BJ (cell line): Measurements from ENCODE around the gene TRMU. TPM values are rescaled to one million over a fixed set of nuclear protein-coding genes. Genes with fewer than 3 reads are reported as not detected.

Source experiments
- CTCF ChIA-PET: fragments of 350-600 bp; formaldehyde crosslinking; extraction: SDS; loops from one replicate; lab custom pipeline; 2021; ENCODE audit warnings: antibody characterized with exemption, inconsistent platforms; lab: Yijun Ruan, JAX
- POLR2A ChIA-PET: fragments of 300-600 bp; sonication (Branson Sonifier 250); formaldehyde crosslinking; extraction: SDS; loops from one replicate; lab custom pipeline; 2021; ENCODE audit warnings: antibody characterized with exemption; lab: Charles Lee
- DNase-seq: peaks from one replicate; pipeline ENCODE4 v3.0.0-alpha.2; 2011; ENCODE audit warnings: low read depth
- H3K27me3 ChIP-seq: 2 replicates; pipeline ENCODE4 v1.6.0; 2011; ENCODE audit warnings: low read length; ENCODE audit not compliant: control insufficient read depth, insufficient read depth
- H3K36me3 ChIP-seq: 2 replicates; pipeline ENCODE4 v1.5.1; 2011; ENCODE audit warnings: low read length; ENCODE audit not compliant: control insufficient read depth, insufficient read depth
- H3K4me3 ChIP-seq: 2 replicates; pipeline ENCODE4 v1.5.1; 2011; ENCODE audit warnings: low read depth, mild to moderate bottlenecking, control low read depth, low read length
- polyA plus RNA-seq: library from polyadenylated mRNA; depleted of rRNA; stranded (reverse); fragments of >200 nt; gene quantifications from 2 replicates; pipeline ENCODE4 v1.2.3, GENCODE V29; 2011
- TF ChIP-seq, protein P1 (sequence below): IDR thresholded peaks from 2 replicates; pipeline ENCODE4 v1.5.1; 2011; ENCODE audit warnings: low read depth, mild to moderate bottlenecking, control low read depth, inconsistent platforms, low read length, moderate library complexity; ENCODE audit not compliant: insufficient read depth

Gene TRMU
- polyA plus RNA-seq, 1 experiment = 25.2 TPM

DNA sequence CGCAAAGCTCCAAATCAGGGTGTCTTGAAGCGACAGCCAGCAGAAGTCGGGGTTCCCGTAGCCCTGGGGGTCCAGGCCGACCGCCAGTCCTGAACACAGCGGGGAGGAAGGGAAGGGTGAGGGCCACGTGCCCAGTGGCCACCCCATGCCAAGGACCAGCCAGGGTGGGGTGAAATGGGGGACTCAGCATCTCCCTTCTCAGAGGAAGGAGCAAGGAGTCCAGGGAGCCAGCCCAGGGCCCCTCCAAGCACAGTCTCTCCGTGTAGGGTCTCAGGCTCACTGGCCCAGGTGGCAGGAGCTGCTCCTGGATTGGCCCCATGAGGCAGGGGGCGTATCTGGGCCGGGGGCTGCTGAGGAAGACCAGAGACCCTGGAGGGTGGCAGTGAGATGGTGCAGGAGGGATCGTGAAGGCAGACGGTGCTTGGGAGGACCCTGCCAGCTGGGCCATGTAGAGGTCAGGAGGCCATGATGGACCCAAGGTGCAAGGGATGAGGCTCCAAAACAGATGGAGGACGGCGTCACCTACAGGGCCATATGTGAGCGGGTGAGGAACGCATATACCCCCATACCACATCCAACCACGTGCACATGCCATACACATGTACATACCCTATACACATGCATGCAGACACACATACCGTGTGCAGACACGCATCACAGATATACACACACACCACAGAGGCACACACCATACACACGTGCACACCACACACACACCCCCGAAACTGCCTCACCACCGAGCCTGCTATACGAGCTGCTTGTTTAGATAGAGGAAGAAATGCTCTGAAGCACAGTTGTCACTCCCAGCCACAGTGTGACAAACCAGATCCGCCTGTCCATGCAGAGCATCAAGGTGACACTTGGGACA, 34.4 kb downstream of the TRMU start:
- ChIA-PET POLR2A (no interaction called here), CTCF (interaction anchor here (0.6 to 8.0 kb wide), 4 partner anchors 12 to 177 kb away, joined by 3 to 211 read pairs (median 13); partner anchors contain the start of gene CELSR1)
- DNase-seq = no peak
- Histone ChIP-seq H3K36me3 (no peaks in the 10 kb centered on the region; the same call in none of the 2 replicates), H3K27me3 (no peaks in the 10 kb centered on the region), H3K4me3 (no peak overlapping the region)
- TF ChIP-seq, protein P1, sequence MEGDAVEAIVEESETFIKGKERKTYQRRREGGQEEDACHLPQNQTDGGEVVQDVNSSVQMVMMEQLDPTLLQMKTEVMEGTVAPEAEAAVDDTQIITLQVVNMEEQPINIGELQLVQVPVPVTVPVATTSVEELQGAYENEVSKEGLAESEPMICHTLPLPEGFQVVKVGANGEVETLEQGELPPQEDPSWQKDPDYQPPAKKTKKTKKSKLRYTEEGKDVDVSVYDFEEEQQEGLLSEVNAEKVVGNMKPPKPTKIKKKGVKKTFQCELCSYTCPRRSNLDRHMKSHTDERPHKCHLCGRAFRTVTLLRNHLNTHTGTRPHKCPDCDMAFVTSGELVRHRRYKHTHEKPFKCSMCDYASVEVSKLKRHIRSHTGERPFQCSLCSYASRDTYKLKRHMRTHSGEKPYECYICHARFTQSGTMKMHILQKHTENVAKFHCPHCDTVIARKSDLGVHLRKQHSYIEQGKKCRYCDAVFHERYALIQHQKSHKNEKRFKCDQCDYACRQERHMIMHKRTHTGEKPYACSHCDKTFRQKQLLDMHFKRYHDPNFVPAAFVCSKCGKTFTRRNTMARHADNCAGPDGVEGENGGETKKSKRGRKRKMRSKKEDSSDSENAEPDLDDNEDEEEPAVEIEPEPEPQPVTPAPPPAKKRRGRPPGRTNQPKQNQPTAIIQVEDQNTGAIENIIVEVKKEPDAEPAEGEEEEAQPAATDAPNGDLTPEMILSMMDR = no peak

DNA sequence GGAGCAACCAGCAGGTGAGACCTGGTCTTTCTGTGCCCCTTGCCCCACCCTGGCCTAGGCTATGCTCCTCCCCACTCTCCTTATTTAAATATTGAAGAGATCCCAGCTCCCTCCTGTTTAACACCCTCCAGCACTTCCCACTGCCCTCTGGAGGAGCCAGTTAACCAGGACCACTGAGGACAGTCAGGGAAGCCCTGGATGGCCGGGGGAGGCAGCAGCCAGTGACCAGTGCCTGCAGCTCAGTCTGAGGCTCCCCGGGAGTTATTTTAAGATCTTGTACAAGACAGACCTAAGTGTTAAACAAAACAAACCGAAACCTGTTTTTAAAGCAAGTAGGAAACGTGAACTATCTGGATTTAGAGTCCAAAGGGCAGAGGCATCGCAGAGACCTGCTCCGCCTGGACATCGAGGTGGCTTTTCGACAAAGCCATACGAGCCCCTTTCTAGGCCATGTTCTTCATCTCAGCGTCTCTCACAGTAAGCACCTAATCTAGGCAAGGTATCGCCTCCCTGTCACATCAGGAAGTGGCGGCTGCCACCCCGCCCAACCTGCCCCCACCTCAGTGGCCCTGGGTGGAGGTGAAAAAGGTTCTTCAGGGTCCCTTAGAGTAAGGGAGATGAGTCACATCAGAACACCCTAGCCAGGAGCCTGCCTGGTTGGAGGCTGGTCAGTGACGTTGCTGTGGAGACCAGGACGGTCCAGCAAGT, 35.2 kb downstream of the TRMU start:
- H3K27me3 ChIP-seq = no peaks in the 10 kb centered on the region
- CTCF ChIA-PET = interaction anchor here (0.6 to 8.0 kb wide), 3 partner anchors 13 to 170 kb away, joined by 3 to 211 read pairs (median 3); partner anchors contain the start of gene CELSR1
- no peak for DNase-seq
- H3K4me3 ChIP-seq = no peak overlapping the region
- TF ChIP-seq, protein P1 = no peak
- POLR2A ChIA-PET = no interaction called here
- no peaks in the 10 kb centered on the region; the same call in 1 of the 2 replicates for H3K36me3 ChIP-seq

- no peaks in the 10 kb centered on the region for H3K36me3 ChIP-seq
- H3K27me3 ChIP-seq = no peaks in the 10 kb centered on the region
- no peak overlapping the region for H3K4me3 ChIP-seq
- ChIA-PET POLR2A (no interaction called here), CTCF (interaction anchor here (8.0 kb wide), 1 partner anchor 169 kb away, joined by 211 read pairs; the partner anchor contains the start of gene CELSR1)
- TF ChIP-seq, protein P1 = no peak
- no peak for DNase-seq
Observed at GRCh38 chr22:46371623-46372226, 36.2 kb downstream of the TRMU start.

DNA sequence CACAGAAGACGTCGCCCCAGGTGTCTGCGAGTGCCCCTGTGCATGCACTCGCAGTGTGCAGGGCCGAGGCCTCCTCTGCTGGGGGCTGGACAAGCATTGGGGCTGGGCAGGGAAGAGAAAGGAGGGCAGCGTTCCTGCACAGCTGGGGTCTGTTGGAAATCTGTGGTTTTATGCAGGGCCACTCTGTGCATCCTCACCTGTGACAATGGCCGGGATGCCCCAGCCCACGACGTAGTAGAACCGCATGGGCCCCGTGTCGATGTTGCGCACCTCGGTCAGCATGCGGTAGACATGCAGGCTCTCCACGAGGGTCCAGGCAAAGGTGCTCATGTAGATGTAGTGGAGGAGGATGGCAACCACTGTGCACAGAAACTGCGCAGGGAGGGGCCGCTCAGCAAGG, 37.2 kb downstream of the TRMU start:
- TF ChIP-seq, protein P1 = no peak
- Histone ChIP-seq H3K27me3 (no peaks in the 10 kb centered on the region), H3K4me3 (no peak overlapping the region), H3K36me3 (no peaks in the 10 kb centered on the region)
- DNase-seq = no peak
- ChIA-PET CTCF (interaction anchor here (0.9 to 8.0 kb wide), 2 partner anchors 162 to 168 kb away, joined by 4 to 211 read pairs; partner anchors contain the start of gene CELSR1), POLR2A (no interaction called here)

GRCh38 chr22:46373159-46373558, 37.6 kb downstream of the TRMU start:
- ChIA-PET POLR2A (no interaction called here), CTCF (interaction anchor here (0.9 to 8.0 kb wide), 2 partner anchors 161 to 168 kb away, joined by 4 to 211 read pairs; partner anchors contain the start of gene CELSR1)
- no peak for DNase-seq

More at GRCh38 chr22:46373159-46373558, 37.6 kb downstream of the TRMU start:
- Histone ChIP-seq H3K4me3 (no peak overlapping the region), H3K36me3 (no peaks in the 10 kb centered on the region), H3K27me3 (no peaks in the 10 kb centered on the region)
- TF ChIP-seq, protein P1 = no peak
